HEK293 (cell line): ENCODE data around the gene APBB2.

ENCODE experiments used
- CTCF ChIA-PET: fragments of 350-600 bp; formaldehyde crosslinking; extraction: SDS; loops from one replicate; lab custom pipeline; 2021; ENCODE audit warnings: antibody characterized with exemption; lab: Yijun Ruan, JAX
- POLR2A ChIA-PET: fragments of 300-600 bp; formaldehyde crosslinking; extraction: SDS; loops from one replicate; lab custom pipeline; 2020; ENCODE audit warnings: antibody characterized with exemption, inconsistent platforms; lab: Yijun Ruan, JAX
- H3K27ac ChIP-seq: fragments of 200-500 bp; sonication (Bioruptor generic); 2 replicates; pipeline ENCODE4 v1.5.1; 2014; ENCODE audit warnings: low read depth, low read length, control low read depth, inconsistent platforms; ENCODE audit errors: extremely low read depth
- H3K36me3 ChIP-seq, 2 experiments: fragments of 200-500 bp in 1 of 2; sonication (Bioruptor generic) in 1 of 2; 1 replicate in 1 of 2; 2 replicates in 1 of 2; pipeline ENCODE4 v1.5.1; 2014 to 2017; ENCODE audit warnings: inconsistent platforms in 2 of 2, low read length in 2 of 2; ENCODE audit not compliant: control insufficient read depth in 2 of 2, insufficient read depth in 1 of 2
- H3K4me1 ChIP-seq: fragments of 200-500 bp; sonication (Bioruptor generic); 2 replicates; pipeline ENCODE4 v1.5.1; 2014; ENCODE audit warnings: mild to moderate bottlenecking, low read length, inconsistent platforms; ENCODE audit not compliant: control insufficient read depth, insufficient read depth
- H3K4me3 ChIP-seq: 2 replicates; pipeline ENCODE4 v1.5.1; 2011; ENCODE audit warnings: low read depth, mild to moderate bottlenecking, control low read depth, low read length, moderate library complexity
- H3K9me3 ChIP-seq: fragments of 200-500 bp; sonication (Bioruptor generic); 2 replicates; pipeline ENCODE4 v1.5.1; 2014; ENCODE audit warnings: low read depth, low read length, inconsistent platforms; ENCODE audit not compliant: control insufficient read depth, insufficient read depth
- MEIS1 ChIP-seq: sonication (generic); formaldehyde crosslinking; IDR thresholded peaks from 2 replicates; pipeline ENCODE4 v1.8.1; 2022; ENCODE audit warnings: missing genetic modification reagents, mild to moderate bottlenecking, borderline replicate concordance
- OVOL3 ChIP-seq: fragments of 450-650 bp; formaldehyde crosslinking; IDR thresholded peaks from 2 replicates; pipeline ENCODE4 v1.5.1; 2016; ENCODE audit warnings: missing biosample characterization, missing genetic modification characterization
- PRDM2 ChIP-seq: fragments of 450-650 bp; formaldehyde crosslinking; IDR thresholded peaks from 2 replicates; pipeline ENCODE4 v1.5.1; 2016; ENCODE audit warnings: missing biosample characterization, missing genetic modification characterization, borderline replicate concordance
- PRDM6 ChIP-seq: fragments of 450-650 bp; formaldehyde crosslinking; IDR thresholded peaks from 2 replicates; pipeline ENCODE4 v1.5.1; 2017; ENCODE audit warnings: missing biosample characterization, missing genetic modification characterization
- SP3 ChIP-seq: fragments of 450-650 bp; formaldehyde crosslinking; IDR thresholded peaks from 2 replicates; pipeline ENCODE4 v1.5.1; 2016; ENCODE audit warnings: missing biosample characterization, missing genetic modification characterization
- YY1 ChIP-seq: fragments of 450-650 bp; formaldehyde crosslinking; IDR thresholded peaks from 2 replicates; pipeline ENCODE4 v1.5.1; 2018; ENCODE audit warnings: missing biosample characterization, missing genetic modification characterization
- ZBTB11 ChIP-seq: fragments of 450-650 bp; formaldehyde crosslinking; conservative IDR thresholded peaks from 2 replicates; pipeline ENCODE4 v1.5.1; 2016; ENCODE audit warnings: low read depth, missing biosample characterization, missing genetic modification characterization
- ZFHX2 ChIP-seq: fragments of 450-650 bp; formaldehyde crosslinking; conservative IDR thresholded peaks from 2 replicates; pipeline ENCODE4 v1.5.1; 2016; ENCODE audit warnings: missing biosample characterization, missing genetic modification characterization
- ZNF155 ChIP-seq: fragments of 450-650 bp; formaldehyde crosslinking; IDR thresholded peaks from 2 replicates; pipeline ENCODE4 v1.5.1; 2016; ENCODE audit warnings: missing biosample characterization, missing genetic modification characterization
- ZNF202 ChIP-seq: fragments of 450-650 bp; formaldehyde crosslinking; IDR thresholded peaks from 2 replicates; pipeline ENCODE4 v1.5.1; 2016; ENCODE audit warnings: missing biosample characterization, missing genetic modification characterization, borderline replicate concordance
- ZNF280C ChIP-seq: fragments of 450-650 bp; formaldehyde crosslinking; IDR thresholded peaks from 2 replicates; pipeline ENCODE4 v1.5.1; 2016; ENCODE audit warnings: missing biosample characterization, missing genetic modification characterization
- ZNF449 ChIP-seq: fragments of 450-650 bp; formaldehyde crosslinking; IDR thresholded peaks from 2 replicates; pipeline ENCODE4 v1.5.1; 2017; ENCODE audit warnings: missing biosample characterization, mild to moderate bottlenecking, missing genetic modification characterization, moderate library complexity
- ZNF549 ChIP-seq: fragments of 450-650 bp; IDR thresholded peaks from 2 replicates; pipeline ENCODE4 v1.5.1; 2018; ENCODE audit warnings: missing biosample characterization, missing genetic modification characterization, mild to moderate bottlenecking, inconsistent platforms, moderate library complexity
- ZNF76 ChIP-seq: fragments of 450-650 bp; formaldehyde crosslinking; IDR thresholded peaks from 2 replicates; pipeline ENCODE4; 2016; ENCODE audit warnings: low read depth, missing biosample characterization, missing genetic modification characterization, borderline replicate concordance

Gene APBB2

GRCh38 chr4:41236508-41236907 lies 22.2 kb upstream of the APBB2 start:
- no peaks in the 10 kb centered on the region for H3K4me1 ChIP-seq
- CTCF ChIA-PET = interaction anchor here (0.6 kb wide), 1 partner anchor 371 kb away, joined by 4 read pairs; no protein-coding TSS in a partner anchor
- POLR2A ChIA-PET = no interaction called here

GRCh38 chr4:41236032-41236431 lies 21.7 kb upstream of the APBB2 start:
- no peaks in the 10 kb centered on the region for H3K9me3 ChIP-seq
- ChIA-PET CTCF (interaction anchor here (0.6 kb wide), 1 partner anchor 371 kb away, joined by 4 read pairs; no protein-coding TSS in a partner anchor), POLR2A (no interaction called here)
- no peak overlapping the region for H3K4me3 ChIP-seq
- H3K36me3 ChIP-seq = no peaks in the 10 kb centered on the region
- H3K4me1 ChIP-seq = no peaks in the 10 kb centered on the region
- no peak for TF ChIP-seq PRDM2 (tag by site-specific recombination)
- TF ChIP-seq OVOL3 (tag by site-specific recombination) = no peak
- no peak for TF ChIP-seq ZNF202
- TF ChIP-seq ZBTB11 = no peak
- TF ChIP-seq, all 188 proteins: peak for 0
- no peak overlapping the region for H3K27ac ChIP-seq

More at GRCh38 chr4:41236508-41236907, 22.2 kb upstream of the APBB2 start:
- TF ChIP-seq ZNF155 (tag by site-specific recombination) (no peak), ZNF280C (tag by site-specific recombination) (no peak), PRDM6 (tag by site-specific recombination) (no peak), ZFHX2 (no peak), ZNF76 (tag by site-specific recombination) (no peak), ZNF449 (tag by site-specific recombination) (no peak), ZNF549 (tag by site-specific recombination) (no peak), SP3 (tag by site-specific recombination) (no peak), YY1 (tag by site-specific recombination) (no peak), MEIS1 (no peak)
- TF ChIP-seq, all 188 proteins: peak for 0
- H3K9me3 ChIP-seq = no peaks in the 10 kb centered on the region
- no peak overlapping the region for H3K4me3 ChIP-seq
- no peak overlapping the region for H3K27ac ChIP-seq
- no peaks in the 10 kb centered on the region for H3K36me3 ChIP-seq
